ENCODE data around the gene DCBLD2.
A peak's percentile ranks its signal among the peaks of the same experiment; 100 is the strongest.

Gene DCBLD2

DNA sequence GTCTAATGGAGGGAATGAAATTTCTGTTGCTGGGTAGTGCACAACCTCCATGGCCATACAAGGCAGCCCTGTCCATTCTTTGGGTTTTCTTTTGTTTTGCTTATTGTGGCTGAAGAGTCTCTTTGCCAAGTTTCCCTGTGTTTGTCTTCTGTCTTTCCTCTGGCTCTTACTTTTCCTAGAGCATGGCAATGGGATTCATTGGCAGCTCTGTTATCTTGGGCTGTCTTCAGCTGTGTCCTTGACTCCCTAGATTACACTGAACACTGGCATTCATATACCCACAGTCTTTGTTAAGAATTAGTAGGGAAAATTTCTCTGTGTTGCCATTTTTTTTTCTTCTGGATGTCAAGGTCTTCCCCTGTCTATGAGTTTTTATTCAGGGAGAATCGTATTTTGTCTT is 16.1 kb upstream of the DCBLD2 start:
- DNase-seq (ENCODE audit: extremely low read depth, low read depth): no peak
- TF ChIP-seq, protein P1, sequence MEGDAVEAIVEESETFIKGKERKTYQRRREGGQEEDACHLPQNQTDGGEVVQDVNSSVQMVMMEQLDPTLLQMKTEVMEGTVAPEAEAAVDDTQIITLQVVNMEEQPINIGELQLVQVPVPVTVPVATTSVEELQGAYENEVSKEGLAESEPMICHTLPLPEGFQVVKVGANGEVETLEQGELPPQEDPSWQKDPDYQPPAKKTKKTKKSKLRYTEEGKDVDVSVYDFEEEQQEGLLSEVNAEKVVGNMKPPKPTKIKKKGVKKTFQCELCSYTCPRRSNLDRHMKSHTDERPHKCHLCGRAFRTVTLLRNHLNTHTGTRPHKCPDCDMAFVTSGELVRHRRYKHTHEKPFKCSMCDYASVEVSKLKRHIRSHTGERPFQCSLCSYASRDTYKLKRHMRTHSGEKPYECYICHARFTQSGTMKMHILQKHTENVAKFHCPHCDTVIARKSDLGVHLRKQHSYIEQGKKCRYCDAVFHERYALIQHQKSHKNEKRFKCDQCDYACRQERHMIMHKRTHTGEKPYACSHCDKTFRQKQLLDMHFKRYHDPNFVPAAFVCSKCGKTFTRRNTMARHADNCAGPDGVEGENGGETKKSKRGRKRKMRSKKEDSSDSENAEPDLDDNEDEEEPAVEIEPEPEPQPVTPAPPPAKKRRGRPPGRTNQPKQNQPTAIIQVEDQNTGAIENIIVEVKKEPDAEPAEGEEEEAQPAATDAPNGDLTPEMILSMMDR (IDR thresholded peaks at IDR 0.05; ENCODE audit: low read depth, low read length): no peak

DNA sequence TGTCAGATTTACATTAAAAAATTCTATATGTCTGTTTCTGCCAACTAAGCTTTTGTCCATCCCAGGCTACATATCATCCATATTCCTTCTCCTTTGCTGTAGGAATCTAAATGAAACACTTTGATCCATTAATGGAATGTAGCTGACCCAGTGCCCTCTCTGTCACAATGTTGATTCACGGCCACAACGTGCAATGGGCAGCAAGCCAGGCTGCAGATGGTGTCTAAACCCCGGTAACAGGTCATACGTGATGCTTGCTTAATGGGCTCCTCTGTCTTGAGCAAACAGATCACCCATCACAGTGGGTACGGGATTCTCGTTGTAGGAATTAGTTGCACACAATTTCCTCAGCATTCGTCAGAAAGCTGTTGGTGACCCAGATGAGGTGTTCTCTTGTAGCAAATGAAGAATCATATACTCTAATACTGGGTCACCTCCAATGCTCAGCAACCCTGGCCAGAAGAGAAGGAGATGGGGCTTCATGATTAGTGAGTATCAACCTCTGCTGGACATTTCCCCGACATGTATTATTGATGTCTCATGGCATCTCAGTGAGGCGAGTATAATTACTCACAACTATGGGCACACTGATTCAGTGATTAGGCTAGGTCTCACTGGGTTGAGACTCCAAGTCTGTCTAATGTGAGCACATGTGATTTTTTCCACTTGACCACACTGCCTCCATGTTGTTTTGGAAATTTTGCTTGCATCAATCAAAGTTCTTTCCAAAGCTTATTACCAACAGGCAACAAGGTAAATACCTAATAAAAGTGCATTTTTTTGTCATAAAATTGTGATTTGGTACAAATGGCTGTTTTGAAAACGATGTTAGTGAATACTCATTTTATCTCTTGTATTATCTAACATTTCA is 12.9 kb upstream of the DCBLD2 start:
- no peak for DNase-seq (ENCODE audit: extremely low read depth, low read depth)

DNA sequence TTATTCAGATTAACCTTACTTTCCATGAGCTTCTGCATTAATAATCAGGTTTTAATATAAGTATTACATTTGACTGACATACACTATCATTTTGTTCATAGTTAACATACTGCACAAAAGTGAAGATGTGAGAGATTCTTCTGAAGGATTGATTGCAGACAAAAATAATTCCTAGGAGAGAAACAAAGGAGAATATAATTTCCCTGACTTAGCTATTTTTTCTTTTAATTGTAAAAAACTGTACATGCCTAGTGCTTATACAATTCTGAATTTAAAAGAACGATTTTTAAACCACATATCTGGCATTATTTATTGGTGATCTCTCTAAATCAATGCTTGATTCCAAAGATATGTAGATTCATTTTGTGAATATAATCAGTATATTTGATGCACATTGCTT is 11.0 kb upstream of the DCBLD2 start:
- no peak for DNase-seq (ENCODE audit: extremely low read depth, low read depth)
- TF ChIP-seq, protein P1 (IDR thresholded peaks at IDR 0.05; ENCODE audit: low read depth, low read length): no peak

More for the DNA sequence above, 12.9 kb upstream of the DCBLD2 start:
- TF ChIP-seq, protein P1 (IDR thresholded peaks at IDR 0.05; ENCODE audit: low read depth, low read length): no peak

DNA sequence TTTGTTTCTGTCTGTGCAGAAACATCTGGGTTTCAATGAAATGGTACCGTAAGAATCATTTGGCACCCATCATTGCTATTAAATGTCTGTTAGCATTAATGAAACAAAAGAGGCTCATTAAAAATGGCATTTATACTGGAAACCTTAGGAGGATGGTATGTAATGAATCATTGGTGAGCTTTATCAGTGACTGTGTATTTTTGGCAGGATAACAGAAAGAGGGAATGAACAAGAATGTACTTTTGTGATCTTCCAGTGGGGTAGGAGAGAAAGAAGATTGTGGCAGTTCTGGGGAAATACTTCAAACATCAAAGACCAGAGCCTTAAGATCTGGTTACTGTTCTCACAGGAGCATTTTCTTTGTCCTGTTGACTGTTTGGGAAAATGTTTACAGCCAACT is 4.7 kb upstream of the DCBLD2 start:
- TF ChIP-seq, protein P1 (IDR thresholded peaks at IDR 0.05; ENCODE audit: low read depth, low read length): no peak
- peak; percentile 49 for DNase-seq (ENCODE audit: extremely low read depth, low read depth)

DNA sequence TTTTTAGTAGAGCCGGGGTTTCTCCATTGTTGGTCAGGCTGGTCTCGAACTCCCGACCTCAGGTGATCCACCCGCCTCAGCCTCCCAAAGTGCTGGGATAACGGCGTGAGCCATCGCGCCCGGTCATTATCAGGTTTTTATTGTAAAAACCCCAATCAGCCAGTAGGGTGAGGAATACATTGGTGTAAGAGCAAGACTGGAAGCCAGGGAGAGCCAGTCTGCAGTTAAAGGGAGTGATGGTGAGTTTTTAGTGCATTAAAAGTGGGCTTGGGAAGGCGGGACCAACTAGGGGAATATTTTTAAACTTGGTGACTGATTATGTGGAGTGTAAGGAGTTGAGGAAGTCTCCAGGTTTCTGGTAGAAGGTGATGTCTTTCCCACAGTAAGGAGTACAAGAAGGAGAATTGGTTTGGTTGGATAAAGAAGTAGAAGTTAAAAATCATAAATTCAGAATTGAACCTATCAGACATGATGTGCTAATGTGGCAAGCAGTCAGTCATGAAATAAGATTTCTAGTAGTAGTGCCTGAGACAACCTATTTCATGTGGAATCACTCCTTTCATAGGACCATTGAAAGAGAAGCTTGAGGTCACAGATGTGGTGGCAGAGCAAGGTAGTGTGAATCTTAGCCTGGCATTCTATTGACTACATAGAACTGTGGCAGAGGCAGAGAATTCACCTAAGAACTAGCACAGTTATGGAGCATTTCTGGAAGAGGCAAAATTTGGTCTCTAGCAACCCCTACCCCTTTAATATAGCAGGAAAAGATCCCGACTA is 2.4 kb upstream of the DCBLD2 start:
- DNase-seq (ENCODE audit: extremely low read depth, low read depth): no peak
- TF ChIP-seq, protein P1 (IDR thresholded peaks at IDR 0.05; ENCODE audit: low read depth, low read length): no peak

DNA sequence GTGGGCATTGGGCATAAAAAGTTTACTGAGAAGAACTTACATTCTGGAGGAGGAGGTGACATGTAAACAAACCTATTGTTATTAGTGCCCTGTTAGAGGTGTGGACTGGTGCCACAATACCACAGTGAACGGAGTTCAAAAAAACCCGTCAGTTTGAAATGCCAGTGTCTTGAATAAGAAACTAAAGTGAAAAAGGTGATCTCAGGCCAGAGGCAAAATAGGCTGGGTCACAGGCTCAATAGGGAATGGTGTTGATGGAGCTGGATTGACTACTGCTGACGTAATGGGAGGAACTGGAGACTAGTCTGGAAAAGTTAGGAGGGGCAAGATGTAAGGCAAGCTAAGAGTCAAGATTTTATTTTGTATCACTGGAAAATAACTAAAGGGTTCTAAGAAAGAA is 1.6 kb upstream of the DCBLD2 start:
- TF ChIP-seq, protein P1 (IDR thresholded peaks at IDR 0.05; ENCODE audit: low read depth, low read length): no peak
- DNase-seq (ENCODE audit: extremely low read depth, low read depth): no peak

DNA sequence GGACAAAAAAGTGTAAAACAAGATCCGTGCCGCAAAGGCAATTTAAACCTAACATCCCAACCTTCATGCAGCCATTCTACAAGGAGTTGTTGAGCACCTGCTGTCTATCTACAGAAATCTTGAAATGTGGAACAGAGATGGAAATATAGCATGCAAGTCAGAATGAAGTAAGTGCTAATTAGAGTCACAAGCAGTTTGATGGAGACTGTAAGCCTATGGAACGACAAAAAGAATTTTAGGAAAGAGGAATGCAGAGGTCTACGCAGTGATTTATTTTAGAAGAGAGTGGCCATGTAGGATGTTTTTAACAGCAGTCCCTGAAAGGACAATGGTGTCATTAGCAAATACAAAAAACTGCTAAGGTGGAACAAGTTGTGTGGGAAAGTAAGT is 851 bp upstream of the DCBLD2 start:
- DNase-seq (ENCODE audit: extremely low read depth, low read depth): no peak

More for the DNA sequence above, 851 bp upstream of the DCBLD2 start:
- TF ChIP-seq, protein P1 (IDR thresholded peaks at IDR 0.05; ENCODE audit: low read depth, low read length): no peak

Measured in AG09319 (cell line).